ENCODE measurements around the gene ATP1B2.

ATP1B2 gene

DNA sequence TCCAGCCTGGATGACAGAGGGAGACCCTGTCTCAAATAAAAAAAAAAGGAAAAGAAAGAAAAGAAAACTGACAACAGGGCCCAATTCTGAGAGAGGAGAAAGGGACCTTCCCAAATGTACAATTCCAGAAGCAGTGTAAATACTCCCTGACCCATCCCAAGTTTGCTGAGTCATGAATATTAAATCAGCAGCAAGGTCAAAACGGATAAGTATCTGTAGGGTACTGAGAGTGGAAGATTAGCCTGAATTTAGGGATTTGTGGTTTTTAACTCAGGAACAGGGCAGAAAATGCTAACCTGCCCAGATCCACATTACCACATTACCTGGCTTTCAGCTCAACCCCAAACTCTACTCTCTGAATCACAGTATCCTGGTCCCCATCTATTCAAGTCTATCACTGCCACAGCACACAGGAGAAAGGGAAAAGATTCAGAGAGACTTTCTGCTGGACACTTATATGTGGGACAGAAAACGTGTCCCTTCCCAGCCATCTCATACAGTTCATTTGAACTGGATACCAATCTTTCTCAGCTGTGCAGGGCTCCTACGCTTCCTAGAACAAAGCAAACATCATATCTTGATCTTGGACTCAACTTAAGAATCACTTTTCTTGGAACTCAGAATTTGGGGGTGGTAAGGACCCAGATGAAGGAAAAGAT is 39.0 kb upstream of the ATP1B2 start:
- Histone ChIP-seq H3K27me3 (replicated peaks; ENCODE audit: insufficient read depth, low read length) (no peaks in the 10 kb centered on the region), H4K20me1 (ENCODE audit: insufficient read depth, low read length) (no peaks in the 10 kb centered on the region), H3K9ac (ENCODE audit: low read length) (no peak overlapping the region), H3K79me2 (ENCODE audit: low read length) (peaks cover 47% of the 10 kb centered on the region), H3K27ac (ENCODE audit: low read length) (no peak overlapping the region), H3K9me3 (replicated peaks; ENCODE audit: insufficient read depth, low read length) (no peaks in the 10 kb centered on the region), H3K4me1 (ENCODE audit: low read length) (0 out of 2 replicates have a peak, but pooled peaks cover 7% of the 10 kb centered on the region), H3K9me2 (replicated peaks; ENCODE audit: insufficient read depth, low read length) (no peaks in the 10 kb centered on the region), H3K4me3 (ENCODE audit: low read length) (no peak overlapping the region), H3K4me2 (ENCODE audit: low read depth, low read length) (no peak overlapping the region), H3F3A (ENCODE audit: insufficient read depth, low read length) (no peaks in the 10 kb centered on the region), H3K36me3 (replicated peaks; ENCODE audit: insufficient read depth, low read length) (no peaks in the 10 kb centered on the region), H2AFZ (ENCODE audit: low read length) (no peak overlapping the region)
- no peak for TF ChIP-seq EZH2phosphoT487 (IDR thresholded peaks at IDR 0.05; ENCODE audit: low read length)
- TF ChIP-seq EZH2 (optimal IDR thresholded peaks at IDR 0.05; ENCODE audit: low read depth, low read length): no peak
- no peak for TF ChIP-seq CTCF (IDR thresholded peaks at IDR 0.05; ENCODE audit: low read length)
- DNase-seq: no peak

- Histone ChIP-seq H3K79me2 (ENCODE audit: low read length) (peaks cover 47% of the 10 kb centered on the region), H3K9me2 (replicated peaks; ENCODE audit: insufficient read depth, low read length) (no peaks in the 10 kb centered on the region), H3K4me3 (ENCODE audit: low read length) (no peak overlapping the region), H3K9ac (ENCODE audit: low read length) (no peak overlapping the region), H3F3A (ENCODE audit: insufficient read depth, low read length) (no peaks in the 10 kb centered on the region), H3K9me3 (replicated peaks; ENCODE audit: insufficient read depth, low read length) (no peaks in the 10 kb centered on the region), H3K27ac (ENCODE audit: low read length) (no peak overlapping the region), H3K36me3 (replicated peaks; ENCODE audit: insufficient read depth, low read length) (no peaks in the 10 kb centered on the region), H4K20me1 (ENCODE audit: insufficient read depth, low read length) (no peaks in the 10 kb centered on the region), H3K27me3 (replicated peaks; ENCODE audit: insufficient read depth, low read length) (no peaks in the 10 kb centered on the region), H3K4me1 (ENCODE audit: low read length) (0 out of 2 replicates have a peak, but pooled peaks cover 7% of the 10 kb centered on the region), H3K4me2 (ENCODE audit: low read depth, low read length) (no peak overlapping the region), H2AFZ (ENCODE audit: low read length) (no peak overlapping the region)
- TF ChIP-seq CTCF (IDR thresholded peaks at IDR 0.05; ENCODE audit: low read length): no peak
- no peak for TF ChIP-seq EZH2 (optimal IDR thresholded peaks at IDR 0.05; ENCODE audit: low read depth, low read length)
- no peak for TF ChIP-seq EZH2phosphoT487 (IDR thresholded peaks at IDR 0.05; ENCODE audit: low read length)
- no peak for DNase-seq
These were observed 38.5 kb upstream of the ATP1B2 start for GRCh38 chr17:7612294-7612640.

DNA sequence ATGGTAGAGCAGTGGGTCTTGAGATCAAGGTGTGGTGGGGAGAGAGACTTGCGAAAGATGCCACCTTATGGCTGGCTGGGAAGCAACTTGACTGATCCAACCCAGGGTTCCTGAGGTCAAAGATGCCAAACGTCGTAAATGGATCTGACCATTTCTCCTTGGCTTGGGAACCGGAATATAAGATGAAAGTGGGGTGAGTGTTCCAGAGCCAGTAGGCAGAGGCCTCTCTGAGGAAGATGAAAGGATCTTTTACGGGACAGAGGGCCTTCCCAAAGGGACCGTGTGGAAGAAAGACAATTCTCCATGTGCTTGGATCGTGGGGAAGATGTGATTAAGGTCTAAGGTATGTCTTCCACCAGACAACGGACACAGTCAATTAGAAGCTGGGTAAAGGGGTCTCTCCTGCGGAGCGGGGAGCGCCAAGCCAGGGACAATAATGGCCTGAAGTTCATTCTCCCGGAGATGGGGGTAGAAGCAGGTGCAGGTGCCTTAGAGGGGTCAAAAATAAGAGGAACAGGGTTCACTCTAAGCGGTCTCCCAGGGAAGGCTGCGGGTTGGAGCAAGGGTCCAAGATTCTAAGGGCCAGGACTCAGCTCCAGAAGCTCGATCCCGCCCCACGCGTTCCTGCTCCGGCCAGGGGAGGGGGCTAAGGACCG is 36.8 kb upstream of the ATP1B2 start:
- H3F3A ChIP-seq (ENCODE audit: insufficient read depth, low read length): no peaks in the 10 kb centered on the region
- H3K27me3 ChIP-seq (replicated peaks; ENCODE audit: insufficient read depth, low read length): no peaks in the 10 kb centered on the region
- peaks cover 42% of the 10 kb centered on the region for H3K79me2 ChIP-seq (ENCODE audit: low read length)
- no peaks in the 10 kb centered on the region for H4K20me1 ChIP-seq (ENCODE audit: insufficient read depth, low read length)
- TF ChIP-seq EZH2 (optimal IDR thresholded peaks at IDR 0.05; ENCODE audit: low read depth, low read length) (no peak), CTCF (IDR thresholded peaks at IDR 0.05; ENCODE audit: low read length) (0 out of 2 replicates have a peak, but pooled peaks have one; percentile 9)
- peak overlapping the region; percentile 35; the same call in 1 of the 2 replicates for H2AFZ ChIP-seq (ENCODE audit: low read length)
- H3K36me3 ChIP-seq (replicated peaks; ENCODE audit: insufficient read depth, low read length): no peaks in the 10 kb centered on the region
- H3K27ac ChIP-seq (ENCODE audit: low read length): peak overlapping the region; percentile 16; the same call in 1 of the 2 replicates
- H3K4me1 ChIP-seq (ENCODE audit: low read length): 0 out of 2 replicates have a peak, but pooled peaks cover 7% of the 10 kb centered on the region
- peak overlapping the region; percentile 63 for H3K9ac ChIP-seq (ENCODE audit: low read length)
- DNase-seq: peak; percentile 11
- no peaks in the 10 kb centered on the region for H3K9me3 ChIP-seq (replicated peaks; ENCODE audit: insufficient read depth, low read length)
- H3K4me2 ChIP-seq (ENCODE audit: low read depth, low read length): peak overlapping the region; percentile 81
- H3K9me2 ChIP-seq (replicated peaks; ENCODE audit: insufficient read depth, low read length): no peaks in the 10 kb centered on the region
- peak overlapping the region; percentile 76 for H3K4me3 ChIP-seq (ENCODE audit: low read length)
